ENCODE measurements around the gene PSMD11. TPM values are rescaled to one million over a fixed set of nuclear protein-coding genes. Genes with fewer than 3 reads are reported as not detected.

PSMD11 gene
- total and polyA plus RNA-seq, 2 of the 13 experiments (the other 11 are each of a cell fraction or from before 2014, with no cell fraction given), result 69.8 to 152 TPM

DNA sequence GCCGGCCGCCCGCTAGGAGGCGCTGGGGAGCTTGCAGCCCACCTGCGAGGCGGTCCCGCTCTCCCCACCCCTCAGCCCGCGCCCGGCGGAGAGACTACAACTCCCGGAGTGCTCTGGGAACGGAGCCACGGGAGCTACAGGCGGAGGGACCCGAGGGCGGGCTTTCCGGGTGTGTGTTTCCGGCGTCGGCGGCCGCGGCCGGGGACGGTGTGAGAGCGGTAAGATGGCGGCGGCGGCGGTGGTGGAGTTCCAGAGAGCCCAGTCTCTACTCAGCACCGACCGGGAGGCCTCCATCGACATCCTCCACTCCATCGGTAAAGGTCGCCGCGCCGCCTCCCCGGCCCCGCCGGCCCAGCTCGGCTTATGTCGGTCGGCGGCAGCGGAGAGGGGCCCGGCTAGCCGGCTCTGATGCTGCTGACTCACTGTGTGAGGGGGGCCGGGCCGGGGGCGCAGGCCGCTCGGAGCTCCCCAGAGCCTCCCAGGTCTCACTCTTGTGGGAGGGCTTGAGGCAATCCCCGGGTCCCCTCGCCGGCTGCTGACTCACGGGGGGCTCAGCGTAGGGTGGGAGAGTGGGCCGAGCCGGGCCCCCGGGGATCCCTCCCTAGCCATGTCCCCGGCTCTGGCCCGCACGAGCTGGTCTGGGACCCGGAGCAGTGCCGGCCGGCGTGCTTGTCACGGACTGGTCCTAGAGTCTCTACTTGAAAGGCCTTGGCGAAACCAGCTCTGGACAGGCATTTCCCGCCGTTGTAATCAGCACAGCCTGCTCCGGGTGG, at the start of gene PSMD11 (continued):
- TF ChIP-seq, protein P1, sequence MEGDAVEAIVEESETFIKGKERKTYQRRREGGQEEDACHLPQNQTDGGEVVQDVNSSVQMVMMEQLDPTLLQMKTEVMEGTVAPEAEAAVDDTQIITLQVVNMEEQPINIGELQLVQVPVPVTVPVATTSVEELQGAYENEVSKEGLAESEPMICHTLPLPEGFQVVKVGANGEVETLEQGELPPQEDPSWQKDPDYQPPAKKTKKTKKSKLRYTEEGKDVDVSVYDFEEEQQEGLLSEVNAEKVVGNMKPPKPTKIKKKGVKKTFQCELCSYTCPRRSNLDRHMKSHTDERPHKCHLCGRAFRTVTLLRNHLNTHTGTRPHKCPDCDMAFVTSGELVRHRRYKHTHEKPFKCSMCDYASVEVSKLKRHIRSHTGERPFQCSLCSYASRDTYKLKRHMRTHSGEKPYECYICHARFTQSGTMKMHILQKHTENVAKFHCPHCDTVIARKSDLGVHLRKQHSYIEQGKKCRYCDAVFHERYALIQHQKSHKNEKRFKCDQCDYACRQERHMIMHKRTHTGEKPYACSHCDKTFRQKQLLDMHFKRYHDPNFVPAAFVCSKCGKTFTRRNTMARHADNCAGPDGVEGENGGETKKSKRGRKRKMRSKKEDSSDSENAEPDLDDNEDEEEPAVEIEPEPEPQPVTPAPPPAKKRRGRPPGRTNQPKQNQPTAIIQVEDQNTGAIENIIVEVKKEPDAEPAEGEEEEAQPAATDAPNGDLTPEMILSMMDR (CRISPR knock-in tag; IDR thresholded peaks at IDR 0.05), result peak; percentile 93
- TF ChIP-seq, protein P2, sequence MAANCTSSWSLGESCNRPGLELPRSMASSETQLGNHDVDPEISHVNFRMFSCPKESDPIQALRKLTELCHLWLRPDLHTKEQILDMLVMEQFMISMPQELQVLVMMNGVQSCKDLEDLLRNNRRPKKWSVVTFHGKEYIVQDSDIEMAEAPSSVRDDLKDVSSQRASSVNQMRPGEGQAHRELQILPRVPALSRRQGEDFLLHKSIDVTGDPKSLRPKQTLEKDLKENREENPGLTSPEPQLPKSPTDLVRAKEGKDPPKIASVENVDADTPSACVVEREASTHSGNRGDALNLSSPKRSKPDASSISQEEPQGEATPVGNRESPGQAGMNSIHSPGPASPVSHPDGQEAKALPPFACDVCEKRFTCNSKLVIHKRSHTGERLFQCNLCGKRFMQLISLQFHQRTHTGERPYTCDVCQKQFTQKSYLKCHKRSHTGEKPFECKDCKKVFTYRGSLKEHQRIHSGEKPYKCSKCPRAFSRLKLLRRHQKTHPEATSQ (CRISPR knock-in tag; IDR thresholded peaks at IDR 0.05; ENCODE audit: borderline replicate concordance), result 0 out of 2 replicates have a peak, but pooled peaks have one; percentile 6
- TF ChIP-seq ELF1 (CRISPR knock-in tag; IDR thresholded peaks at IDR 0.05) (peak; percentile 79), REPIN1 (CRISPR knock-in tag; IDR thresholded peaks at IDR 0.05; ENCODE audit: borderline replicate concordance, low read depth) (no peak), ZNF660 (CRISPR knock-in tag; IDR thresholded peaks at IDR 0.05; ENCODE audit: borderline replicate concordance, low read depth) (no peak), ZNF775 (CRISPR knock-in tag; IDR thresholded peaks at IDR 0.05; ENCODE audit: borderline replicate concordance) (no peak), TP53 (CRISPR knock-in tag; conservative IDR thresholded peaks at IDR 0.05) (no peak), FOXK1 (CRISPR knock-in tag; IDR thresholded peaks at IDR 0.05; ENCODE audit: borderline replicate concordance, low read depth) (peak; percentile 76; the same call in 1 of the 2 replicates), TARDBP (CRISPR knock-in tag; IDR thresholded peaks at IDR 0.05) (peak; percentile 48; the same call in 1 of the 2 replicates), ISL2 (CRISPR knock-in tag; IDR thresholded peaks at IDR 0.05) (peak; percentile 72; the same call in 1 of the 2 replicates), SIN3B (IDR thresholded peaks at IDR 0.05; ENCODE audit: low read length) (0 out of 2 replicates have a peak, but pooled peaks have one; percentile 40), MTA3 (CRISPR knock-in tag; IDR thresholded peaks at IDR 0.05) (no peak), MYC (CRISPR knock-in tag; IDR thresholded peaks at IDR 0.05; ENCODE audit: borderline replicate concordance) (peak; percentile 55; the same call in 1 of the 2 replicates), ZNF496 (CRISPR knock-in tag; IDR thresholded peaks at IDR 0.05; ENCODE audit: insufficient replicate concordance) (no peak), NCOA2 (CRISPR knock-in tag; IDR thresholded peaks at IDR 0.05) (peak; percentile 48; the same call in 1 of the 2 replicates), TCF12 (IDR thresholded peaks at IDR 0.05) (no peak), TCF12 (CRISPR knock-in tag; IDR thresholded peaks at IDR 0.05) (peak; percentile 26; the same call in 1 of the 2 replicates), ZFP41 (CRISPR knock-in tag; IDR thresholded peaks at IDR 0.05; ENCODE audit: borderline replicate concordance) (no peak)
- TF ChIP-seq, protein P3, sequence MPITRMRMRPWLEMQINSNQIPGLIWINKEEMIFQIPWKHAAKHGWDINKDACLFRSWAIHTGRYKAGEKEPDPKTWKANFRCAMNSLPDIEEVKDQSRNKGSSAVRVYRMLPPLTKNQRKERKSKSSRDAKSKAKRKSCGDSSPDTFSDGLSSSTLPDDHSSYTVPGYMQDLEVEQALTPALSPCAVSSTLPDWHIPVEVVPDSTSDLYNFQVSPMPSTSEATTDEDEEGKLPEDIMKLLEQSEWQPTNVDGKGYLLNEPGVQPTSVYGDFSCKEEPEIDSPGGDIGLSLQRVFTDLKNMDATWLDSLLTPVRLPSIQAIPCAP (CRISPR knock-in tag; IDR thresholded peaks at IDR 0.05; ENCODE audit: low read depth), result 0 out of 2 replicates have a peak, but pooled peaks have one; percentile 74
- TF ChIP-seq, protein P4, sequence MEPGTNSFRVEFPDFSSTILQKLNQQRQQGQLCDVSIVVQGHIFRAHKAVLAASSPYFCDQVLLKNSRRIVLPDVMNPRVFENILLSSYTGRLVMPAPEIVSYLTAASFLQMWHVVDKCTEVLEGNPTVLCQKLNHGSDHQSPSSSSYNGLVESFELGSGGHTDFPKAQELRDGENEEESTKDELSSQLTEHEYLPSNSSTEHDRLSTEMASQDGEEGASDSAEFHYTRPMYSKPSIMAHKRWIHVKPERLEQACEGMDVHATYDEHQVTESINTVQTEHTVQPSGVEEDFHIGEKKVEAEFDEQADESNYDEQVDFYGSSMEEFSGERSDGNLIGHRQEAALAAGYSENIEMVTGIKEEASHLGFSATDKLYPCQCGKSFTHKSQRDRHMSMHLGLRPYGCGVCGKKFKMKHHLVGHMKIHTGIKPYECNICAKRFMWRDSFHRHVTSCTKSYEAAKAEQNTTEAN (CRISPR knock-in tag; conservative IDR thresholded peaks at IDR 0.05), result 0 out of 2 replicates have a peak, but pooled peaks have one; percentile 17
- TF ChIP-seq, protein P5, sequence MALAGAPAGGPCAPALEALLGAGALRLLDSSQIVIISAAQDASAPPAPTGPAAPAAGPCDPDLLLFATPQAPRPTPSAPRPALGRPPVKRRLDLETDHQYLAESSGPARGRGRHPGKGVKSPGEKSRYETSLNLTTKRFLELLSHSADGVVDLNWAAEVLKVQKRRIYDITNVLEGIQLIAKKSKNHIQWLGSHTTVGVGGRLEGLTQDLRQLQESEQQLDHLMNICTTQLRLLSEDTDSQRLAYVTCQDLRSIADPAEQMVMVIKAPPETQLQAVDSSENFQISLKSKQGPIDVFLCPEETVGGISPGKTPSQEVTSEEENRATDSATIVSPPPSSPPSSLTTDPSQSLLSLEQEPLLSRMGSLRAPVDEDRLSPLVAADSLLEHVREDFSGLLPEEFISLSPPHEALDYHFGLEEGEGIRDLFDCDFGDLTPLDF (CRISPR knock-in tag; IDR thresholded peaks at IDR 0.05), result peak; percentile 77; the same call in 1 of the 2 replicates
- TF ChIP-seq, protein P6, sequence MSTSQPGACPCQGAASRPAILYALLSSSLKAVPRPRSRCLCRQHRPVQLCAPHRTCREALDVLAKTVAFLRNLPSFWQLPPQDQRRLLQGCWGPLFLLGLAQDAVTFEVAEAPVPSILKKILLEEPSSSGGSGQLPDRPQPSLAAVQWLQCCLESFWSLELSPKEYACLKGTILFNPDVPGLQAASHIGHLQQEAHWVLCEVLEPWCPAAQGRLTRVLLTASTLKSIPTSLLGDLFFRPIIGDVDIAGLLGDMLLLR (CRISPR knock-in tag; IDR thresholded peaks at IDR 0.05), result 0 out of 2 replicates have a peak, but pooled peaks have one; percentile 15
